Osteocyte (in vitro differentiated cells): ENCODE measurements around the gene ZBTB24. TPM values are rescaled to one million over a fixed set of nuclear protein-coding genes. Genes with fewer than 3 reads are reported as not detected.

Source experiments
- DNase-seq: peaks from one replicate; pipeline ENCODE4 v3.0.0; 2021; ENCODE audit warnings: mixed read lengths; ENCODE audit not compliant: unreplicated experiment; ENCODE audit errors: extremely low spot score
- H3K27ac Mint-ChIP-seq: one replicate; pipeline ENCODE4 v1.8.0; 2021; ENCODE audit warnings: mild to moderate bottlenecking, mixed read lengths; ENCODE audit not compliant: unreplicated experiment
- H3K27me3 Mint-ChIP-seq: one replicate; pipeline ENCODE4 v1.8.0; 2021; ENCODE audit warnings: mixed read lengths; ENCODE audit not compliant: unreplicated experiment
- H3K36me3 Mint-ChIP-seq: one replicate; pipeline ENCODE4 v1.8.0; 2021; ENCODE audit warnings: mixed read lengths; ENCODE audit not compliant: unreplicated experiment
- H3K4me1 Mint-ChIP-seq: one replicate; pipeline ENCODE4 v1.8.0; 2021; ENCODE audit warnings: mixed read lengths; ENCODE audit not compliant: unreplicated experiment
- H3K4me3 Mint-ChIP-seq: one replicate; pipeline ENCODE4 v1.8.0; 2021; ENCODE audit warnings: mild to moderate bottlenecking, moderate library complexity, mixed read lengths; ENCODE audit not compliant: unreplicated experiment
- H3K9me3 Mint-ChIP-seq: one replicate; pipeline ENCODE4 v1.8.0; 2021; ENCODE audit warnings: mixed read lengths; ENCODE audit not compliant: unreplicated experiment
- total RNA-seq: library from RNA; stranded (reverse); gene quantifications from 2 replicates; pipeline ENCODE4 v1.2.1, GENCODE V29; 2021
- TF ChIP-seq, protein P1 (sequence below): fragments of 200-600 bp; sonication (generic); IDR thresholded peaks from 2 replicates; pipeline ENCODE4 v1.5.0; 2021; ENCODE audit warnings: antibody characterized with exemption, mild to moderate bottlenecking, moderate library complexity

ZBTB24 gene
- total RNA-seq, 1 donor from 2014 or later: 6.2 TPM

DNA sequence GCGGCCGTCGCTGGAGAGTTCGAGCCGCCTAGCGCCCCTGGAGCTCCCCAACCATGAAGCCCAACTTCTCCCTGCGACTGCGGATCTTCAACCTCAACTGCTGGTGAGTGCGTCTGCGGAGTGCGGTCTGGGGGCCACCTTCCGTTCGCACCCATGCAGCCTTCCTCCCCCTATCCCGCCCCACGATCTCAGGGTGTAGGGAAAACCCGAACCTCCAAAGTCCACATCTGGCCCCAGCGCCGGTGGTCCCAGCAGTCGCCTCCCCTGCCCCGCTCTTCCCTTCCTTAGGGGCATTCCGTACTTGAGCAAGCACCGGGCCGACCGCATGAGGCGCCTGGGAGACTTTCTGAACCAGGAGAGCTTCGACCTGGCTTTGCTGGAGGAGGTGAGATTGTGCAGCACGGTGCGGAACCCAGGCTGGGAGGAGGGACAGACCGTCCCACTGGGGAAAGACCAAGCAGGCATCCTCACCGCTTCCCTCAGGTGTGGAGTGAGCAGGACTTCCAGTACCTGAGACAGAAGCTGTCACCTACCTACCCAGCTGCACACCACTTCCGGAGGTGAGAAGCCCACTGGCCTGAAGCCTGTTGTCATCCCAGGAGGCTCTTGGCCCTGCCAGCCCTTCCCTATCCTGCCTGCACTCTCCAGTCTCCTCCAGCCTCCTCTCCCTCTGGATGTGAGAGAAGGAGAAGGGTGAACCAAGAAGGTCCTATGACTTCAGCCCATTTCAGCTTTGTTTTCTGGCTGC lies 41.8 kb downstream of the ZBTB24 start:
- peak overlapping the region; percentile 95 for H3K4me3 Mint-ChIP-seq
- H3K9me3 Mint-ChIP-seq: no peaks in the 10 kb centered on the region
- H3K4me1 Mint-ChIP-seq: peaks cover 18% of the 10 kb centered on the region
- DNase-seq: no peak
- no peaks in the 10 kb centered on the region for H3K27me3 Mint-ChIP-seq
- H3K36me3 Mint-ChIP-seq: peaks cover 11% of the 10 kb centered on the region
- peak overlapping the region; percentile 95 for H3K27ac Mint-ChIP-seq
- TF ChIP-seq, protein P1, sequence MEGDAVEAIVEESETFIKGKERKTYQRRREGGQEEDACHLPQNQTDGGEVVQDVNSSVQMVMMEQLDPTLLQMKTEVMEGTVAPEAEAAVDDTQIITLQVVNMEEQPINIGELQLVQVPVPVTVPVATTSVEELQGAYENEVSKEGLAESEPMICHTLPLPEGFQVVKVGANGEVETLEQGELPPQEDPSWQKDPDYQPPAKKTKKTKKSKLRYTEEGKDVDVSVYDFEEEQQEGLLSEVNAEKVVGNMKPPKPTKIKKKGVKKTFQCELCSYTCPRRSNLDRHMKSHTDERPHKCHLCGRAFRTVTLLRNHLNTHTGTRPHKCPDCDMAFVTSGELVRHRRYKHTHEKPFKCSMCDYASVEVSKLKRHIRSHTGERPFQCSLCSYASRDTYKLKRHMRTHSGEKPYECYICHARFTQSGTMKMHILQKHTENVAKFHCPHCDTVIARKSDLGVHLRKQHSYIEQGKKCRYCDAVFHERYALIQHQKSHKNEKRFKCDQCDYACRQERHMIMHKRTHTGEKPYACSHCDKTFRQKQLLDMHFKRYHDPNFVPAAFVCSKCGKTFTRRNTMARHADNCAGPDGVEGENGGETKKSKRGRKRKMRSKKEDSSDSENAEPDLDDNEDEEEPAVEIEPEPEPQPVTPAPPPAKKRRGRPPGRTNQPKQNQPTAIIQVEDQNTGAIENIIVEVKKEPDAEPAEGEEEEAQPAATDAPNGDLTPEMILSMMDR: no peak

DNA sequence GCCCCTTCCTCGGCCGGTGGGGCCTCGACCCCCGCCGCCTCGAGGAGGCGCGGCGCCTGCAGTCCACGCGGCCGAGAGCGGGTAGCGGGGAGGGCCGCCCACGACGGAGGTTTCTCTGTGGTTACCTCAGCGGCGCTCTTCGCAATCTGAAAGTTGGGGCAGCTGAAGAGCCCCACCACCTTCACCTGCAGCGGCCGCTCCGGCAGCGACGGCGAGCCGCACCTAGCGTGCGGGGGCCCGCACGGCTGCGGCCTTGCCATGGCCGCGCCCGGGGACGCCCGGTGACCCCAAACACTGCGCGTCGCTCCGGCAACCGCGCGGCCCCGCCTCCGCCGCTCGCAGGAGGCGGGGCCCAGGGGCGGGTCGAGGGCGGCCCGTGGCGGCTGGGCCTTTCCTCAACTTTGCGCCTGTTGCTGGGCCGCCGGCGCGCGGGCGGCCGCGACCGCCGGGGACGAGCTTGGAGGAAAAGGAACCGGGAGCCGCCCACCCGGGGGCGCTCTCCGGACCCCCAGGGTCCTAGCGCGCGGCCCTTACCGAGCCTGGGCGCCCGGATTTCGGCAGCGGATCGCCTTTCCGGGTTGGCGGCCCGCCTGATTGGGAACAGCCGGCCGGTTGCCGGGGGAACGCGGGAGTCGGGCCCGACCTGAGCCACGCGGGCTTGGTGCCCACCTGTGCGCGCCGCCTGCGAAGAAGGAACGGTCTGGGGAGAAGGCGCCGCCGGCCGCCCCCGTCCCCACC lies 42.5 kb downstream of the ZBTB24 start, which contains the start of the genes PPIL6 and SMPD2:
TSS of gene PPIL6 (minus strand) at position 298 of the 738 bp plus-strand sequence. CDS start at position 260, 38 bp downstream.
TSS of gene SMPD2 (plus strand) at position 394 of the 738 bp plus-strand sequence. CDS start 398 bp downstream, outside the sequence.
- Mint-ChIP-seq H3K4me1 (peaks cover 18% of the 10 kb centered on the region), H3K27me3 (no peaks in the 10 kb centered on the region), H3K27ac (peak within 1 kb of the TSS; percentile 95), H3K36me3 (peaks cover 5% of the 10 kb centered on the region), H3K9me3 (no peaks in the 10 kb centered on the region), H3K4me3 (peak within 1 kb of the TSS; percentile 95)
- TF ChIP-seq, protein P1: peak; percentile 51
- peak; percentile 96 for DNase-seq

DNA sequence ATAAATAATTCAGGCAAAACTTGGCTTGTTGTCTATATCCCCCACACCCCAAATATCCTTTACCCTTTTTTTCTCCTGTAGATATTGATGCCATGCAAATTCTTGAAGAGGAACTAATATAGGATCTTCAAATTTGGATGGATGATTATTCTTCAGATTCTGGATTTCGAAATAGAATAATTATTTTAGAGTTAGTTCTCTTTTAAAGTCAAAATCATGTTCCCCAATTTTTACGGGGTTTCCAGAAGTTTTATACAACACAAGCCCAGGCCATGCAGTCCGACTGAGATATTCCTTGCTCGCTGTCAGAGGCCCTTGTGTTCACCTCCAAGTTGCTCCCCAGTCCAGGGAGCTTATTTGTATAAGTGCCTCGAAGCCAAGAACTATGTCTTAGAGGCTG lies 47.0 kb downstream of the ZBTB24 start:
- no peak for DNase-seq
- Mint-ChIP-seq H3K4me1 (peaks cover 6% of the 10 kb centered on the region), H3K4me3 (no peak overlapping the region), H3K27ac (no peak overlapping the region), H3K27me3 (peaks cover 6% of the 10 kb centered on the region), H3K36me3 (no peaks in the 10 kb centered on the region), H3K9me3 (no peaks in the 10 kb centered on the region)
- TF ChIP-seq, protein P1: no peak

DNA sequence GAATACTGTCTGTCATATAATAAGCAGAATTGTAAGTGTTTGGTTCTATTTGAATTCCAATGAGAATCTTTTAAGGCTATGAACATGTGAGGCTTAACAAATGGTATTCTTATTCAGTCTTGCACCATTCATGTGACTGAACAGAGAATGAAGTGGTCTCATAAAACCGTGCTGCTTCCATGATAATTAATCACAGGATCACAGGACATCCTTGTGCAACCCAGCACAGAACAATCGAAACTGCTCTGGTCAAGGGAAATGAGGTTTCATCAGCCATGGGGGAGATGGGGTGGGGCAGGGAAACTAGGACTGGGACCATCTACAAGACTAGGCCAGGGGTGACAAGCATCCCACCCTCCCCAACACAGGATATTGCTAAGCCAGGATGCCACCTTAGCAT lies 48.6 kb downstream of the ZBTB24 start:
- Mint-ChIP-seq H3K36me3 (no peaks in the 10 kb centered on the region), H3K4me1 (peaks cover under 1% of the 10 kb centered on the region), H3K9me3 (no peaks in the 10 kb centered on the region), H3K27me3 (peaks cover 7% of the 10 kb centered on the region), H3K4me3 (no peak overlapping the region), H3K27ac (no peak overlapping the region)
- TF ChIP-seq, protein P1: no peak
- DNase-seq: no peak

DNA sequence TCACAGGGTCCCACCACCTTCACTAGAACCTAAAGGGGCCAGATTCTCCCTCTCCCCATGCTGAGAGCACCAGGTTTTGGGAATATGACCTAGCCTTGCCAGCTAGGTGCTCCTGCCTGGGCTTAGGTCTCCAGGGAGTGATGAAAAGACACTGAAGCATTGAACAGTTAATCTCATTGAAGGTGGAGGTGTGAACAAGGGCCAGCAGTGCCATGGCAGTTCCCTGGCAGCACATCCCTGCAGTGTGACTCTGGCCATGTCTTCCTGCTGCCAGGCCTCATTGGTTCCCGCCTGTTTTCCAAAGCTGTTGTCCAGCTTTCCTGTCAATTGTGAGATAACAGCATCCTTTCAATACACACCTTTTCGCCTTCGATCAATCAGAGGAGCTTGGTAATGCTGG lies 53.5 kb downstream of the ZBTB24 start:
- H3K4me1 Mint-ChIP-seq: peaks cover 2% of the 10 kb centered on the region
- H3K9me3 Mint-ChIP-seq: no peaks in the 10 kb centered on the region
- H3K4me3 Mint-ChIP-seq: no peak overlapping the region
- H3K27ac Mint-ChIP-seq: no peak overlapping the region
- DNase-seq: no peak
- H3K27me3 Mint-ChIP-seq: peaks cover 12% of the 10 kb centered on the region
- TF ChIP-seq, protein P1: no peak
- no peaks in the 10 kb centered on the region for H3K36me3 Mint-ChIP-seq
